HepG2 (cell line): Measurements from ENCODE around the gene PCLO.

Experiments used
- BHLHE40 ChIP-seq: IDR thresholded peaks from 2 replicates; pipeline ENCODE4 v1.6.1; 2011; ENCODE audit warnings: low read length, improper control_type of control experiment
- CTCF ChIP-seq: sonication (generic); formaldehyde crosslinking; IDR thresholded peaks from 2 replicates; pipeline ENCODE4 v1.5.0; 2020; ENCODE audit warnings: mild to moderate bottlenecking, missing genetic modification reagents, moderate library complexity
- EP300 ChIP-seq, 3 experiments: sonication (generic) in 1 of 3; formaldehyde crosslinking in 1 of 3; IDR thresholded peaks; 2 replicates each; pipeline versions ENCODE4 v1.5.1 to v1.6.1; 2011 to 2020; ENCODE audit warnings: low read depth in 2 of 3, low read length in 2 of 3, borderline replicate concordance in 1 of 3, improper control_type of control experiment in 1 of 3, mild to moderate bottlenecking in 1 of 3, missing genetic modification reagents in 1 of 3, moderate library complexity in 1 of 3
- MYNN ChIP-seq: sonication (generic); formaldehyde crosslinking; IDR thresholded peaks from 2 replicates; pipeline ENCODE4 v1.4.0; 2020; ENCODE audit warnings: mild to moderate bottlenecking, low read depth, missing genetic modification reagents
- REL ChIP-seq: sonication (generic); formaldehyde crosslinking; conservative IDR thresholded peaks from 2 replicates; pipeline ENCODE4 v1.8.0; 2022; ENCODE audit warnings: mild to moderate bottlenecking, missing genetic modification reagents, moderate library complexity
- SP4 ChIP-seq: sonication (generic); formaldehyde crosslinking; IDR thresholded peaks from 2 replicates; pipeline ENCODE4 v1.8.1; 2023; ENCODE audit warnings: mild to moderate bottlenecking, missing genetic modification reagents

DNA sequence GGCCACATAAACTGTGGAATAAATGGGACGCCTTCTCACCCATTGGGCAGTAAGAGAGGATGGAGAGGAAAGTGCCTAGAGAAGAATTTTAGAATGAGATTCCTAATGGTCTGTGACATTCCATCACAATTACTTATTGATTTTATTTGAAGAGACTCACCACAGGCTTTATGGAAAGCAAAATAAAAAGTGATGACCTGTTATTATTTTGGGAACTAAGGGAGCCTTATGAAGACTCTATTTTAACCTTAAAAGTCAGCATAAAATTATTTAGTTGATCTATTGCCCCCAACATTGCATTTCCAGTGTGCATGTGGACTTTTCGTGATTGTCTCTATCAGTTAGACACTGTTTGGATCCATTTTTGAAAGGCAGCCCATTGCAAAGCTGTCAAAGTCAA lies 107.5 kb downstream of the PCLO start:
- no peak for TF ChIP-seq CTCF
- TF ChIP-seq BHLHE40: no peak
- no peak for TF ChIP-seq REL
- no peak for TF ChIP-seq MYNN (CRISPR knock-in tag)
- no peak for TF ChIP-seq EP300 (IDR thresholded peaks at IDR 0.05; ENCODE audit: low read depth in 2 of 2, low read length in 2 of 2)
- no peak for TF ChIP-seq EP300 (CRISPR knock-in tag; IDR thresholded peaks at IDR 0.05; ENCODE audit: borderline replicate concordance)
- no peak for TF ChIP-seq SP4 (CRISPR knock-in tag)
